ENCODE results near the gene MYO7A. TPM values are rescaled to one million over a fixed set of nuclear protein-coding genes. Genes with fewer than 3 reads are reported as not detected.

MYO7A gene
- total RNA-seq, 2 donors from 2014 or later, result 15.2 to 22.7 TPM

GRCh38 chr11:77202941-77203900 lies 75.2 kb downstream of the MYO7A start:
- Histone ChIP-seq H3K4me1 (ENCODE audit: control insufficient read depth in 1 of 2, low read depth in 2 of 2) (no peaks in the 10 kb centered on the region), H3K27me3 (replicated peaks; ENCODE audit: insufficient read depth) (no peaks in the 10 kb centered on the region), H3K36me3 (no peaks in the 10 kb centered on the region), H3K4me3 (no peak overlapping the region), H3K27ac (no peak overlapping the region), H3K9me3 (no peaks in the 10 kb centered on the region)
- DNase-seq (ENCODE audit: low spot score) (no peak), ATAC-seq (ENCODE audit: insufficient number of reproducible peaks, low FRiP score, low read depth) (no peak)
- no peak for TF ChIP-seq CTCF (IDR thresholded peaks at IDR 0.05)

- H3K27me3 ChIP-seq (replicated peaks; ENCODE audit: insufficient read depth), result no peaks in the 10 kb centered on the region
- no peaks in the 10 kb centered on the region for H3K36me3 ChIP-seq
- H3K9me3 ChIP-seq, result no peaks in the 10 kb centered on the region
- no peak for ATAC-seq (ENCODE audit: insufficient number of reproducible peaks, low FRiP score, low read depth)
- no peak overlapping the region for H3K27ac ChIP-seq
- no peak overlapping the region for H3K4me3 ChIP-seq
- no peak for DNase-seq (ENCODE audit: low spot score)
- no peak for TF ChIP-seq CTCF (IDR thresholded peaks at IDR 0.05)
- no peaks in the 10 kb centered on the region for H3K4me1 ChIP-seq (ENCODE audit: control insufficient read depth in 1 of 2, low read depth in 2 of 2)
Measured at GRCh38 chr11:77203901-77204753, 76.1 kb downstream of the MYO7A start.

- H3K9me3 ChIP-seq, result no peaks in the 10 kb centered on the region
- DNase-seq (ENCODE audit: low spot score) (no peak), ATAC-seq (ENCODE audit: insufficient number of reproducible peaks, low FRiP score, low read depth) (no peak)
- TF ChIP-seq CTCF (IDR thresholded peaks at IDR 0.05), result no peak
- H3K4me3 ChIP-seq, result no peak overlapping the region
- H3K4me1 ChIP-seq (ENCODE audit: control insufficient read depth in 1 of 2, low read depth in 2 of 2), result no peaks in the 10 kb centered on the region
- no peaks in the 10 kb centered on the region for H3K36me3 ChIP-seq
- no peak overlapping the region for H3K27ac ChIP-seq
- H3K27me3 ChIP-seq (replicated peaks; ENCODE audit: insufficient read depth), result no peaks in the 10 kb centered on the region
Measured at GRCh38 chr11:77204754-77205466, 76.9 kb downstream of the MYO7A start.

GRCh38 chr11:77205467-77206263 lies 77.6 kb downstream of the MYO7A start:
- no peak for DNase-seq (ENCODE audit: low spot score)
- no peak for TF ChIP-seq CTCF (IDR thresholded peaks at IDR 0.05)
- H3K4me3 ChIP-seq, result no peak overlapping the region

More at GRCh38 chr11:77205467-77206263, 77.6 kb downstream of the MYO7A start:
- H3K27me3 ChIP-seq (replicated peaks; ENCODE audit: insufficient read depth), result no peaks in the 10 kb centered on the region
- no peaks in the 10 kb centered on the region for H3K9me3 ChIP-seq
- ATAC-seq (ENCODE audit: insufficient number of reproducible peaks, low FRiP score, low read depth), result no peak
- no peaks in the 10 kb centered on the region for H3K36me3 ChIP-seq
- no peak overlapping the region for H3K27ac ChIP-seq
- H3K4me1 ChIP-seq (ENCODE audit: control insufficient read depth in 1 of 2, low read depth in 2 of 2), result no peaks in the 10 kb centered on the region

All from thoracic aorta (tissue), 2 donors.